ENCODE results near the gene APEX2. TPM values are rescaled to one million over a fixed set of nuclear protein-coding genes. Genes with fewer than 3 reads are reported as not detected.
"Not testable (repeated sequence)": the region's sequence is repeated elsewhere in the genome, so short reads cannot be mapped to it uniquely, and the experiment has no call there.

The APEX2 gene
- total and polyA plus RNA-seq, 2 donors (not counting 3 experiments of a cell fraction or from before 2014, with no cell fraction given) = 26.6 to 54.1 TPM

- Histone ChIP-seq H3K9ac (replicated peaks; ENCODE audit: extremely low read depth, insufficient read depth, low read length) (no peak overlapping the region), H3K79me2 (ENCODE audit: control insufficient read depth, insufficient read depth, low read length) (no peaks in the 10 kb centered on the region), H3K9me1 (replicated peaks; ENCODE audit: control insufficient read depth, extremely low read depth, insufficient read depth, low read length) (no peaks in the 10 kb centered on the region), H3K4me3 (replicated peaks in 1 of 3; ENCODE audit: insufficient read depth in 1 of 3, low read depth in 1 of 3, low read length in 3 of 3) (no peak overlapping the region), H4K20me1 (replicated peaks; ENCODE audit: control insufficient read depth, extremely low read depth, insufficient read depth, low read length) (no peaks in the 10 kb centered on the region), H3K27ac (ENCODE audit: insufficient read depth, low read depth, low read length) (no peak overlapping the region), H3K4me2 (ENCODE audit: insufficient read depth, low read length) (no peak overlapping the region), H3K36me3 (ENCODE audit: control insufficient read depth in 2 of 2, extremely low read depth in 1 of 2, insufficient read depth in 2 of 2, low read length in 2 of 2) (no peaks in the 10 kb centered on the region), H3K4me1 (ENCODE audit: control insufficient read depth, extremely low read depth, insufficient read depth, low read length) (no peaks in the 10 kb centered on the region), H2AFZ (ENCODE audit: low read depth, low read length) (no peak overlapping the region), H3K9me3 (replicated peaks; ENCODE audit: control insufficient read depth, insufficient read depth, low read length) (no peaks in the 10 kb centered on the region), H3K27me3 (ENCODE audit: control insufficient read depth in 2 of 2, insufficient read depth in 2 of 2, low read length in 2 of 2) (no peaks in the 10 kb centered on the region)
- ChIA-PET POLR2A (no interaction called here), CTCF (no interaction called here)
- BruUV-seq (replicated peaks) = no TSS peak
- FAIRE-seq (no peak), DNase-seq (ENCODE audit: low read depth, low spot score) (no peak)
- dilution Hi-C loops (cut with MboI; ENCODE audit: extremely low pct_ligation_motif_present, low sequenced_read_pairs) (no loop called here), intact Hi-C loops (cut with micrococcal nuclease) (no loop called here)
- TF ChIP-seq POLR2A (IDR thresholded peaks at IDR 0.05; ENCODE audit: low read depth, low read length) = no peak
- no peak for TF ChIP-seq EZH2 (IDR thresholded peaks at IDR 0.05; ENCODE audit: borderline replicate concordance, low read depth, low read length, severe bottlenecking)
- TF ChIP-seq JUN (IDR thresholded peaks at IDR 0.05; ENCODE audit: borderline replicate concordance, insufficient read depth, insufficient read length, low read depth) = no peak
- no peak for TF ChIP-seq GATA2 (IDR thresholded peaks at IDR 0.05; ENCODE audit: insufficient read depth, insufficient read length, low read depth, low read length)
- TF ChIP-seq CTCF (IDR thresholded peaks at IDR 0.05; ENCODE audit: extremely low read depth in 1 of 2, insufficient read depth in 1 of 2, low read depth in 1 of 2, low read length in 2 of 2) = no peak
- no peak for TF ChIP-seq MAX (IDR thresholded peaks at IDR 0.05; ENCODE audit: insufficient read depth, insufficient read length)
- TF ChIP-seq POLR2AphosphoS5 (IDR thresholded peaks at IDR 0.05; ENCODE audit: insufficient read depth, low read depth, low read length) = no peak
- TF ChIP-seq FOS (IDR thresholded peaks at IDR 0.05; ENCODE audit: borderline replicate concordance, insufficient read depth, low read length) = no peak
Measured at GRCh38 chrX:55041514-55041913, 41.4 kb downstream of the APEX2 start.

GRCh38 chrX:55050599-55050998 lies 50.4 kb downstream of the APEX2 start:
- H3K36me3 ChIP-seq (ENCODE audit: control insufficient read depth in 2 of 2, extremely low read depth in 1 of 2, insufficient read depth in 2 of 2, low read length in 2 of 2); intact Hi-C loops (cut with micrococcal nuclease); H3K79me2 ChIP-seq (ENCODE audit: control insufficient read depth, insufficient read depth, low read length); H3K27me3 ChIP-seq (ENCODE audit: control insufficient read depth in 2 of 2, insufficient read depth in 2 of 2, low read length in 2 of 2); H3K9me1 ChIP-seq (replicated peaks; ENCODE audit: control insufficient read depth, extremely low read depth, insufficient read depth, low read length); H3K9me3 ChIP-seq (replicated peaks; ENCODE audit: control insufficient read depth, insufficient read depth, low read length); H3K4me3 ChIP-seq (replicated peaks in 1 of 3; ENCODE audit: insufficient read depth in 1 of 3, low read depth in 1 of 3, low read length in 3 of 3); H3K9ac ChIP-seq (replicated peaks; ENCODE audit: extremely low read depth, insufficient read depth, low read length); DNase-seq (ENCODE audit: low read depth, low spot score); CTCF ChIA-PET; FAIRE-seq; dilution Hi-C loops (cut with MboI; ENCODE audit: extremely low pct_ligation_motif_present, low sequenced_read_pairs); H4K20me1 ChIP-seq (replicated peaks; ENCODE audit: control insufficient read depth, extremely low read depth, insufficient read depth, low read length); H2AFZ ChIP-seq (ENCODE audit: low read depth, low read length); H3K4me2 ChIP-seq (ENCODE audit: insufficient read depth, low read length); BruUV-seq (replicated peaks); H3K4me1 ChIP-seq (ENCODE audit: control insufficient read depth, extremely low read depth, insufficient read depth, low read length); H3K27ac ChIP-seq (ENCODE audit: insufficient read depth, low read depth, low read length); POLR2A ChIA-PET: not testable (repeated sequence)

Data from endothelial cell of umbilical vein (primary cell).